Calu3 (cell line): ENCODE results near the gene PLET1. TPM values are rescaled to one million over a fixed set of nuclear protein-coding genes. Genes with fewer than 3 reads are reported as not detected.
A peak's percentile ranks its signal among the peaks of the same experiment; 100 is the strongest.

Experiments
- BruUV-seq: library from RNA; stranded (reverse); fragments of 400-500 nt; replicated peaks from 2 replicates; lab custom pipeline; 2021; lab: Mats Ljungman, UMichigan
- CTCF ChIA-PET: fragments of 300-600 bp; sonication (Branson Sonifier 250); formaldehyde crosslinking; loops from one replicate; lab custom pipeline; 2022; ENCODE audit warnings: antibody characterized with exemption; lab: Charles Lee
- DNase-seq: peaks from one replicate; pipeline ENCODE4 v3.0.0; 2022
- H3K27ac Mint-ChIP-seq: one replicate; pipeline ENCODE4 v1.8.0; 2022; ENCODE audit warnings: mixed read lengths; ENCODE audit not compliant: unreplicated experiment
- H3K27me3 Mint-ChIP-seq: one replicate; pipeline ENCODE4 v1.8.0; 2022; ENCODE audit warnings: mixed read lengths; ENCODE audit not compliant: unreplicated experiment
- H3K36me3 Mint-ChIP-seq: one replicate; pipeline ENCODE4 v1.8.0; 2022; ENCODE audit warnings: mild to moderate bottlenecking, moderate library complexity, mixed read lengths; ENCODE audit not compliant: insufficient read depth, unreplicated experiment
- H3K4me1 Mint-ChIP-seq: one replicate; pipeline ENCODE4 v1.8.0; 2022; ENCODE audit warnings: mild to moderate bottlenecking, low read depth, mixed read lengths; ENCODE audit not compliant: unreplicated experiment
- H3K4me3 Mint-ChIP-seq: one replicate; pipeline ENCODE4 v1.8.0; 2022; ENCODE audit warnings: mild to moderate bottlenecking, low read depth, moderate library complexity, mixed read lengths; ENCODE audit not compliant: unreplicated experiment
- H3K9me3 Mint-ChIP-seq: one replicate; pipeline ENCODE4 v1.8.0; 2022; ENCODE audit warnings: low read depth, mixed read lengths; ENCODE audit not compliant: unreplicated experiment
- CTCF ChIP-seq: fragments of 200-600 bp; IDR thresholded peaks from one replicate; pipeline ENCODE4 v1.8.0; 2022; ENCODE audit warnings: antibody characterized with exemption; ENCODE audit not compliant: unreplicated experiment
- intact Hi-C: fragments of 100-400 bp; cut with micrococcal nuclease; formaldehyde crosslinking; loops from one replicate; pipeline ENCODE4 v1.10.0; 2022; ENCODE audit not compliant: unreplicated experiment
- total RNA-seq: library from RNA; stranded (reverse); gene quantifications from 2 replicates; pipeline ENCODE4 v1.2.3, GENCODE V29; 2022

PLET1 gene
- total RNA-seq, 1 experiment from 2014 or later = not detected

- no peak overlapping the region for H3K27ac Mint-ChIP-seq
- no peak for DNase-seq
- H3K36me3 Mint-ChIP-seq = peaks cover 7% of the 10 kb centered on the region
- BruUV-seq = no TSS peak
- H3K27me3 Mint-ChIP-seq = no peaks in the 10 kb centered on the region
- no peak for TF ChIP-seq CTCF
- no peak overlapping the region for H3K4me3 Mint-ChIP-seq
- CTCF ChIA-PET = no interaction called here
- intact Hi-C loops = no loop called here
- H3K4me1 Mint-ChIP-seq = peaks cover 43% of the 10 kb centered on the region
- no peaks in the 10 kb centered on the region for H3K9me3 Mint-ChIP-seq
These were observed 12.4 kb upstream of the PLET1 start for GRCh38 chr11:112273066-112273465.

GRCh38 chr11:112271242-112271641 lies 10.6 kb upstream of the PLET1 start:
- CTCF ChIA-PET = interaction anchor here (1.4 kb wide), 1 partner anchor 9 kb away, joined by 14 read pairs; no protein-coding TSS in a partner anchor
- Mint-ChIP-seq H3K27ac (no peak overlapping the region), H3K27me3 (no peaks in the 10 kb centered on the region), H3K36me3 (peaks cover 7% of the 10 kb centered on the region), H3K4me3 (peak overlapping the region; percentile 77), H3K4me1 (peaks cover 45% of the 10 kb centered on the region), H3K9me3 (no peaks in the 10 kb centered on the region)
- TF ChIP-seq CTCF = no peak
- intact Hi-C loops = no loop called here
- no peak for DNase-seq
- no TSS peak for BruUV-seq

- no peaks in the 10 kb centered on the region for H3K9me3 Mint-ChIP-seq
- no peaks in the 10 kb centered on the region for H3K27me3 Mint-ChIP-seq
- DNase-seq = peak; percentile 59
- BruUV-seq = TSS peak; percentile 73
- intact Hi-C loops = no loop called here
- TF ChIP-seq CTCF = no peak
- peak overlapping the region; percentile 77 for H3K4me3 Mint-ChIP-seq
- peaks cover 7% of the 10 kb centered on the region for H3K36me3 Mint-ChIP-seq
- peaks cover 40% of the 10 kb centered on the region for H3K4me1 Mint-ChIP-seq
- CTCF ChIA-PET = interaction anchor here (0.6 to 1.4 kb wide), 2 partner anchors 9 to 222 kb away, joined by 7 to 14 read pairs; no protein-coding TSS in a partner anchor
- peak overlapping the region; percentile 66 for H3K27ac Mint-ChIP-seq
These were observed 10.0 kb upstream of the PLET1 start for GRCh38 chr11:112270551-112271180.

GRCh38 chr11:112269139-112269538 lies 8.5 kb upstream of the PLET1 start:
- CTCF ChIA-PET = no interaction called here
- Mint-ChIP-seq H3K9me3 (no peaks in the 10 kb centered on the region), H3K4me1 (peaks cover 39% of the 10 kb centered on the region), H3K36me3 (peaks cover 7% of the 10 kb centered on the region), H3K27ac (peak overlapping the region; percentile 66), H3K4me3 (peak overlapping the region; percentile 40), H3K27me3 (no peaks in the 10 kb centered on the region)
- TF ChIP-seq CTCF = no peak
- DNase-seq = peak; percentile 11
- BruUV-seq = no TSS peak
- intact Hi-C loops = loop anchor here (5.0 kb wide), 1 partner anchor 42 kb away; the partner anchor contains the start of gene PTS
